Uterus (tissue), 4 donors: ENCODE results near the gene EGR1. TPM values are rescaled to one million over a fixed set of nuclear protein-coding genes. Genes with fewer than 3 reads are reported as not detected.

Experiments
- DNase-seq, 2 donors: peaks; one replicate each; pipeline ENCODE4 v3.0.0-alpha.2; 2019 to 2020
- H3K27ac ChIP-seq, 2 donors: fragments of 200-600 bp; sonication (generic); 1 replicate in 1 of 2; 2 replicates in 1 of 2; pipeline ENCODE4 v1.5.1; 2016 to 2018
- H3K27me3 ChIP-seq, 2 donors: fragments of 200-600 bp; sonication (generic); one replicate each; pipeline ENCODE4 v1.5.1; 2018 to 2019; ENCODE audit warnings: control low read depth in 1 of 2
- H3K36me3 ChIP-seq, 2 donors: fragments of 200-600 bp; sonication (generic); one replicate each; pipeline ENCODE4 v1.5.1; 2019; ENCODE audit warnings: control low read depth in 1 of 2
- H3K4me1 ChIP-seq, 2 donors: fragments of 200-600 bp; sonication (generic); one replicate each; pipeline ENCODE4 v1.5.1; 2018 to 2019; ENCODE audit warnings: control low read depth in 1 of 2
- H3K4me3 ChIP-seq, 2 donors: fragments of 200-600 bp; sonication (generic); 1 replicate in 1 of 2; 2 replicates in 1 of 2; pipeline ENCODE4 v1.5.1; 2018 to 2019; ENCODE audit warnings: mild to moderate bottlenecking in 1 of 2
- H3K9me3 ChIP-seq, 2 donors: fragments of 200-600 bp; sonication (generic); one replicate each; pipeline ENCODE4 v1.5.1; 2019; ENCODE audit warnings: control low read depth in 1 of 2
- CTCF ChIP-seq, 4 experiments: fragments of 200-600 bp in 2 of 4; fragments of 450-650 bp in 2 of 4; sonication (generic) in 2 of 4; IDR thresholded peaks; one replicate each; pipeline ENCODE4 v1.5.1; 2016 to 2019; ENCODE audit warnings: antibody characterized with exemption in 4 of 4, mild to moderate bottlenecking in 2 of 4, moderate library complexity in 1 of 4
- POLR2A ChIP-seq, 2 donors: fragments of 450-650 bp; IDR thresholded peaks; one replicate each; pipeline ENCODE4 v1.6.1; 2016; ENCODE audit warnings: antibody characterized with exemption in 2 of 2, mild to moderate bottlenecking in 1 of 2, moderate library complexity in 1 of 2
- intact Hi-C: fragments of 100-400 bp; cut with DNase I; formaldehyde crosslinking; loops from one replicate; pipeline ENCODE4 v1.15.1; 2023; ENCODE audit warnings: low total_unique reads
- total RNA-seq, 4 donors: library from RNA; depleted of rRNA in 3 of 4; stranded (reverse); fragments of >200 nt in 3 of 4; gene quantifications; one replicate each; pipeline versions ENCODE4 v1.1.0 to v1.2.4, GENCODE V29; 2014 to 2023
- donor health status: DM: yes; HTN: yes; CAD: no.

Gene EGR1
- total RNA-seq, 4 donors from 2014 or later, result 2.6 to 123 (median 35.2) TPM

DNA sequence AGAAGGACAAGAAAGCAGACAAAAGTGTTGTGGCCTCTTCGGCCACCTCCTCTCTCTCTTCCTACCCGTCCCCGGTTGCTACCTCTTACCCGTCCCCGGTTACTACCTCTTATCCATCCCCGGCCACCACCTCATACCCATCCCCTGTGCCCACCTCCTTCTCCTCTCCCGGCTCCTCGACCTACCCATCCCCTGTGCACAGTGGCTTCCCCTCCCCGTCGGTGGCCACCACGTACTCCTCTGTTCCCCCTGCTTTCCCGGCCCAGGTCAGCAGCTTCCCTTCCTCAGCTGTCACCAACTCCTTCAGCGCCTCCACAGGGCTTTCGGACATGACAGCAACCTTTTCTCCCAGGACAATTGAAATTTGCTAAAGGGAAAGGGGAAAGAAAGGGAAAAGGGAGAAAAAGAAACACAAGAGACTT lies 2.4 kb downstream of the EGR1 start:
- no peak for TF ChIP-seq CTCF (IDR thresholded peaks at IDR 0.05)
- intact Hi-C loops, result no loop called here
- no peaks in the 10 kb centered on the region for H3K9me3 ChIP-seq
- H3K4me1 ChIP-seq, result peaks cover 0 to 8% of the 10 kb centered on the region in 2 donors
- H3K27ac ChIP-seq, result peak overlapping the region in 1 of 2 donors; percentile 99
- H3K36me3 ChIP-seq, result no peaks in the 10 kb centered on the region
- H3K4me3 ChIP-seq, result peak overlapping the region in 1 of 2 donors; percentile 69
- no peak for DNase-seq
- H3K27me3 ChIP-seq, result no peaks in the 10 kb centered on the region

- Histone ChIP-seq H3K36me3 (no peaks in the 10 kb centered on the region), H3K9me3 (no peaks in the 10 kb centered on the region), H3K4me3 (peak overlapping the region in 1 of 2 donors; percentile 69), H3K4me1 (peaks cover 0 to 8% of the 10 kb centered on the region in 2 donors), H3K27ac (peak overlapping the region in 1 of 2 donors; percentile 99), H3K27me3 (no peaks in the 10 kb centered on the region)
- intact Hi-C loops, result no loop called here
- TF ChIP-seq CTCF (IDR thresholded peaks at IDR 0.05), result no peak
- no peak for TF ChIP-seq POLR2A (IDR thresholded peaks at IDR 0.05)
- DNase-seq, result no peak
Observed at GRCh38 chr5:138468133-138468965, 3.1 kb downstream of the EGR1 start.

GRCh38 chr5:138468966-138469539 lies 3.8 kb downstream of the EGR1 start:
- intact Hi-C loops, result no loop called here
- DNase-seq, result no peak
- Histone ChIP-seq H3K9me3 (no peaks in the 10 kb centered on the region), H3K27ac (no peak overlapping the region), H3K4me1 (peaks cover 0 to 8% of the 10 kb centered on the region in 2 donors), H3K4me3 (no peak overlapping the region), H3K27me3 (no peaks in the 10 kb centered on the region), H3K36me3 (no peaks in the 10 kb centered on the region)
- TF ChIP-seq CTCF (IDR thresholded peaks at IDR 0.05), result no peak
- no peak for TF ChIP-seq POLR2A (IDR thresholded peaks at IDR 0.05)

DNA sequence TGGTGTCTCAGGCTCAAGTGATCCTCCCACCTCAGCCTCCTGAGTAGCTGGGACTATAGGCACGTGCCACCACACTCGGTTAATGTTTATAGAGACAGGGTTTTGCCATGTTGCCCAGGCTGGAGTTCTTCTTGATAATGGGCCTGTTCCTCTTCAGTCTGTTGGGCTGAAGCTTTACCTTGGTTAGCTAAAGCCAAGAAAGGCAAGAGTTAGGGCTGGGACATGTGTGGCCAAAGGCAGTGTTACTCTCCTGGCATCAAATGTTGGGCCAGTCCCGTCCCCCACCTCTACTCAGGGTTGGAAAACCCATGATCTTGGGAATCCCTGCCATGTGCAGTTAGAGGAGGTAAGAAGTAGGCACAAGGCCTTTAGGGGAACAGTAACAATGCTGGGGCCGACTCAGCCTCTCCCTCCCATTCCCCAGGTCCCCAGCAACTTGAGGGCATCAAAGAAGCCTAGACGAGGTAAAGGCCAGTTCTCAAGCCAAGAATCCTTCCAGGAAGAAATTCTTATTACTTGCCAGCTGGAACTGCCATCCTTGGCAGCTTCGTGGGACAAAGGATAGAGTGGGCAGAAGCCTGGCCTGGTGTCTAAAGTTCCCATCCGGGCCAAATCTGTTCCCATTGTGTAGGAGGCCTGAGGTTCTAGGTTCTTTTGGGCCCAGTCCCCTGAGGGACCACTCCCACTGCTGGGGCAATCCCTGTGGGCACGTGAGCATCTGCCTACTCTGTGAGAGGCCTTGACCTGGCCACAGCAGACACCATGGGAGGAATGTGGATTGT lies 4.5 kb downstream of the EGR1 start:
- Histone ChIP-seq H3K4me1 (peaks cover 0 to 8% of the 10 kb centered on the region in 2 donors), H3K27me3 (no peaks in the 10 kb centered on the region), H3K4me3 (no peak overlapping the region), H3K27ac (no peak overlapping the region), H3K36me3 (no peaks in the 10 kb centered on the region), H3K9me3 (no peaks in the 10 kb centered on the region)
- intact Hi-C loops, result no loop called here
- no peak for TF ChIP-seq CTCF (IDR thresholded peaks at IDR 0.05)
- TF ChIP-seq POLR2A (IDR thresholded peaks at IDR 0.05), result no peak
- DNase-seq, result peak; percentile 17 to 41
